Choroid plexus epithelial cell (primary cell): ENCODE results near the gene NGFR.

Experiments
- DNase-seq: peaks from one replicate; pipeline ENCODE4 v3.0.0-alpha.2; 2010; ENCODE audit warnings: low read depth
- H3K4me3 ChIP-seq: 2 replicates; pipeline ENCODE4 v1.5.1; 2011; ENCODE audit warnings: low read depth, mild to moderate bottlenecking, control low read depth, low read length, moderate library complexity
- TF ChIP-seq, protein P1 (sequence below): conservative IDR thresholded peaks from 2 replicates; pipeline ENCODE4 v1.5.1; 2011; ENCODE audit warnings: low read depth, mild to moderate bottlenecking, control low read depth, inconsistent platforms, low read length, moderate library complexity

The NGFR gene

DNA sequence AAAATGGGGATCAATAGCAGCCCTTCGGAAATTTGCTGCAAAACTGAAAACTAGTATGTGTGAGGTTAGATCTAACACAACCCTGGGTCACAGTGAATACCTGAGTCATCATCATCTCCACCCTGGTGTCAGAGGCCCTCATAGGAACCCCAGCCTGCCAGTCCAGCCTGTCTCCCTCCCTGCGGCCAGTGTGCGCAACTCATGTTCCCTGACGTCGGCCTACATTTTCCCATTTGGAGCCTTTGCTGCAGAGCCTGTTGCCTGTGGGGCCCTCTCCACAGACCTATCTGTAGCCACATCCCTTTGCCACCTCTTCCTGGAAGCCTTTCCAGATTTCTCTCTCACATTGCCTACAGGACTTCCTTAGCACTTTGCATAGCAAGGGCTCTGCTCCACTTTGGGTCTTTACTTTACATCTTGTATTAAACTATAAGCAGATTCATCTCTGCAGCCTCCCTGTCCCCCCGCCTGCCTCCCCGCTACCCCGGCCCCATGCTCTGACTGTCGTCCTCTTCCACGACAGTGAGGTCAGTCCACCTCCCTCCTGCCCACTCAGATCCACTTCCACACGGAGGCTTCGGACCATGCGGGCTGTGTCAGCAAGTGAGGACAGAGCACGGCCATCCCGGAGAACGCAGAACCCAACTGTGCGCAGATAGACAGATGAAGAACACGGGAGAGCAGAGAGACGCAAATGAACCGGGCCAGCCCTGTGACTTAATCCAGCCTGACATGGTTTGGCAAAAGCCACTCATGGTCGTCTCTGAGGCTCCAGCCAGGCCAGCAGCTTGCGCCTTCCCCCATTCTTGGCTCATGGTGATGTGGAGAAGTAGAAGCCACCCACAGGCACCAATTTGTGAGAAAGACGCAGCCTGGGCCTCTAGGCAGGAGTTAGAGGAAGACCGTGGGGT is 31.0 kb downstream of the NGFR start:
- TF ChIP-seq, protein P1, sequence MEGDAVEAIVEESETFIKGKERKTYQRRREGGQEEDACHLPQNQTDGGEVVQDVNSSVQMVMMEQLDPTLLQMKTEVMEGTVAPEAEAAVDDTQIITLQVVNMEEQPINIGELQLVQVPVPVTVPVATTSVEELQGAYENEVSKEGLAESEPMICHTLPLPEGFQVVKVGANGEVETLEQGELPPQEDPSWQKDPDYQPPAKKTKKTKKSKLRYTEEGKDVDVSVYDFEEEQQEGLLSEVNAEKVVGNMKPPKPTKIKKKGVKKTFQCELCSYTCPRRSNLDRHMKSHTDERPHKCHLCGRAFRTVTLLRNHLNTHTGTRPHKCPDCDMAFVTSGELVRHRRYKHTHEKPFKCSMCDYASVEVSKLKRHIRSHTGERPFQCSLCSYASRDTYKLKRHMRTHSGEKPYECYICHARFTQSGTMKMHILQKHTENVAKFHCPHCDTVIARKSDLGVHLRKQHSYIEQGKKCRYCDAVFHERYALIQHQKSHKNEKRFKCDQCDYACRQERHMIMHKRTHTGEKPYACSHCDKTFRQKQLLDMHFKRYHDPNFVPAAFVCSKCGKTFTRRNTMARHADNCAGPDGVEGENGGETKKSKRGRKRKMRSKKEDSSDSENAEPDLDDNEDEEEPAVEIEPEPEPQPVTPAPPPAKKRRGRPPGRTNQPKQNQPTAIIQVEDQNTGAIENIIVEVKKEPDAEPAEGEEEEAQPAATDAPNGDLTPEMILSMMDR, result no peak
- no peak for DNase-seq
- no peak overlapping the region for H3K4me3 ChIP-seq

DNA sequence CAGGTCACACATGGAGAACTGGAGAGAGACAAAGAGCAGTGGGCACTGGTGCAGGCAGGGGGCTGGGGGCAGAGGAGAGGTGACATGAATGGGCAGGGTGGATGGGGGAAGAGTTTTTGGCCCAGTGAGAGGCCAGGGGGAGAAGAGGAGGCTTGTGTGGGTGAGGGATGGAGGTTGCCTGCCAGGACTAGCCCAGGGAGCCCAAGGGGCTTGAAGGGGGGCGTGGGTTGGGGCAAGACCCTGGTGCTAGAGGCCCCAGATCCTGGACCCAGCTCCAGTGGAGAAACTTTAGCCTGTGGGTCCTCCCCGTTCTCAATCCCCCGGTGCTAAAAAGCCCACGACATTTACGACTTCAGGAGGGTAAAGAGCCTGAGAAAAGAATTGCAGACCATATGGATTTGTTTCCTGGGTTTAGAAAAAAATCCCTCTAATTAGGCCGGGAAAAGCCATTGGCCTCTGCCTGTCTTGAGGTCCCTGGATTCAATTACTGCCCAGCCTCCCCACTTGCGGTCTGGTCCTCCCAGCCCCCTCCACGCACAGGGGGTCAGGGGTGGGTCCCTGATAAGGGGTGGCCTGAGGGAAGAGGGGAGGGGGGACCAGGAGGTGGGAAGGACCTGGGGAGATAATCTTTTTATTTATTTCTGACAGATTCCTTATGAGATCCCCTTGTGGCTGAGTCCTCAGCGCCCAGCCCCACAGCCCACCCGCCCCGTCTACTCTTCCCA is 33.0 kb downstream of the NGFR start:
- no peak for DNase-seq
- TF ChIP-seq, protein P1, result no peak
- H3K4me3 ChIP-seq, result no peak overlapping the region

DNA sequence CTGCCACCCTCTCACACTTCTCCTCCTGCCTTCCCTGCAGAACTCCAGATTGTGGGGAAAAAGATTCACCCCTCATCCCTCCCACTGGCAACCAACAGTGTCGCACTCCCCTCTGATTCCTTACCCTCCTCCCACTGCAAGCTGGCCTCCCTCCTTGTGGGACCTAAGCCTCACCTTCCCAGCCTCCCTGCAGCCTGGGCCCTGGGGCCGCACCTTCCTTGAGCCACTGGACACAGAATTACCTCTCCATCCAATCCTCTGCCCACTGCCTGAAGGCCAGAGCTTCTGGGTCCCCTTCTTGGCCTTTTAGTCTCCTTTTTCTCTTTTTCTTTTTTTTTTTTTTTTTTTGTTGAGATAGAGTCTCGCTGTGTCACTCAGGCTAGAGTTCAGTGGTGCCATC is 33.9 kb downstream of the NGFR start:
- TF ChIP-seq, protein P1, result no peak
- DNase-seq, result no peak

DNA sequence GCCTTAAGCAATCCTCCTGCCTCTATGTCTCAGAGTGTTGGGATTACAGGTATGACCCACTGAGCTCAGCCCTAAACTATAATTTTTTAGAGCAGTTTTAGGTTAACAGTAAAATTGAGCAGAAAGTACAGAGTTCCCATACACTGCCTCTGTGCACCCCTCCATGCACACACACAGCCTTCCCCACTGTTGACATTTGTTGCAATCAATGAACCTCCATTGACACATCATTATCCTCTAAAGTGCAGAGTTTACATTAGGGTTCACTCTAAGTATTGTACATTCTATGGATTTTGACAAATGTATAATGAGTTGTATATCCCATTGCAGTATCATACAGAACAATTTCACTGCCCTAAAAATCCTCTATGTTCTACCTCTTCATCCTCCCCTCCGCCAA is 35.0 kb downstream of the NGFR start:
- no peak for DNase-seq
- no peak overlapping the region for H3K4me3 ChIP-seq
- TF ChIP-seq, protein P1, result no peak

More for the DNA sequence above, 33.9 kb downstream of the NGFR start:
- no peak overlapping the region for H3K4me3 ChIP-seq

DNA sequence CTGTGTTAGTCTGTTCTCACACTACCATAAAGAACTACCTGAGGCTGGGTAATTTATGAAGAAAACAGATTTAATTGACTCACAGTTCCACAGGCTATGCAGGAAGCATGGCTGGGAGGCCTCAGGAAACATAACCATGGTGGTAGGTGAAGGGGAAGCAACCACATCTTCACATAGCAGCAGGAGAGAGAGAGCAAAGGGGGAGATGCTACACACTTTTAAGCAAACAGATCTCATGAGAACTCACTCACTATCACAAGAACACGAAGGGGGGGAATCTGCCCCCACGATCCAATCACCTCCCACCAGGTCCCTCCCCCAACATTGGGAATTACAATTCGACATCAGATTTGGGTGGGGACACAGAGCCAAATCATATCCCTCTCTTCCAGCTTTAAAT is 48.8 kb downstream of the NGFR start:
- H3K4me3 ChIP-seq, result no peak overlapping the region
- DNase-seq, result no peak
- TF ChIP-seq, protein P1, result no peak

DNA sequence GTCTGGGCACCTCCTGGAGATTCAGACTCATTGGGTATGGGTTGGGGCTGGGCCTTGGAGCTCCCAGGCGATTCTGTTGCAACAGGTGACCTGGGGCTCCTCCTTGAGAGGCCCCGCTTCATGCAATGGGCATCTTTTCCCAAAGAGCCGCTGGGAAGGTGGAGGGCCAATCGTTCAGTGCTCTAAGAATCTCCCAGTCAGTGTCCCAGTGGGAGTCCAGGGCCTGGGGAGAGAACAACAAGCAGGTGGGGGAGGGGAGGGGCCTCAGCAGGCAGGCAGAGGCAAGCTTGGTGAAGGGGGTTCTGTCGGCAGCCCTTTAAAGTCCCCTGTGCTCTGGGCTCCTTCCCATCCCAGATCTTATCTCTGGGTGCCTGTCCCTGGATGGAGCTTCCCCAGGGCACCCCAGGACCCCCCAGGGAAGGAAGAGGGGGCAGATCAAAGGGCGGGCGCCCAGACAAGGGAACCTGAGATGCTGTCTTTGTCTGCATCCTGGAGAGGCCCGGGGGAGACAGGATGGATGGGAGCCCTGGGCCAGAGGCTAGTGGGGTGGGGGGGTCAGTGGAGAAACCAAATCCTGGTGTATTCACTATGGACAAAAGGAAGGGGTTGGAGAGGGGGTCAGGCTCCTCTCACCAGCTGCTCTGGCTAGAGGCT is 50.0 kb downstream of the NGFR start:
- no peak overlapping the region for H3K4me3 ChIP-seq
- DNase-seq, result no peak
- TF ChIP-seq, protein P1, result no peak
